Measurements from ENCODE around the gene DIP2C. TPM values are rescaled to one million over a fixed set of nuclear protein-coding genes. Genes with fewer than 3 reads are reported as not detected.

Gene DIP2C
- total RNA-seq, 1 donor from 2014 or later: 18.4 TPM

- H3K27ac ChIP-seq: no peak overlapping the region
- DNase-seq (ENCODE audit: extremely low spot score in 2 of 2): no peak
- TF ChIP-seq POLR2A (IDR thresholded peaks at IDR 0.05): no peak
- TF ChIP-seq CTCF (IDR thresholded peaks at IDR 0.05): no peak
- TF ChIP-seq POLR2AphosphoS5 (IDR thresholded peaks at IDR 0.05; ENCODE audit: insufficient read depth in 1 of 2, low read depth in 1 of 2): no peak
These were observed 60.1 kb downstream of the DIP2C start for GRCh38 chr10:629186-629998.

DNA sequence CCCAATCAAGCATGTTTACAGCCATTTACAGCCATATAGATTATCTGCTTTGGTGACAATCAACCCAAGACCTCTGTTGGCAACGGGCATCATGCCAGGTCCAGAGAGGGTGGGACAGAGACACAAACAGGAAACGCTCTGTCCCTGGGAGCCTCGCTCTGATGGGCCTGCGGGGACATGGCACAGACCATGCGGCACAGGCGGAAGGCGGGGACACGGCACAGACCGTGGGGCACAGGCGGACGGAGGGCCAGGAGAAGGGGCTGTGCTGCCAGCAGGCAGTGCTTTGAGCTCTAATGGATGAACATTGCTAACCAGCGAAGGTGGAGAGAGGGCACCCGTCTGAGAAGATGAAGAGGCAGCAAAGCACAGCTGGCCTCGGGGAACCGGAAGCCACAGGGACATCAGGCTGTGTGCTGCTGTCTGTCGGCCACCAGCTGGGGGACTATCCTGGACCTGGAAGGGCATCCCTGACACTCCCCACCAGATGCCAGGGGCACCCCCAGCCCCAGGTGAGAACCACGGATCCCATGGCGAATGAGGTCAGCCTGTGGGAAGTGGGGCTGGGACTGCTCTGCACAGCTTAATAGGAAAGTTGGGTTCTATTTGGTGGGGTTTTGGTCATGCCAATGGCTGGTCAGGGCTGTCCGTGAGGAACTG, 61.0 kb downstream of the DIP2C start:
- no peak for DNase-seq (ENCODE audit: extremely low spot score in 2 of 2)
- peaks cover 30% of the 10 kb centered on the region for H3K4me1 ChIP-seq
- H3K27me3 ChIP-seq: no peaks in the 10 kb centered on the region
- no peak for TF ChIP-seq CTCF (IDR thresholded peaks at IDR 0.05)
- no peak for TF ChIP-seq POLR2A (IDR thresholded peaks at IDR 0.05)
- TF ChIP-seq POLR2AphosphoS5 (IDR thresholded peaks at IDR 0.05; ENCODE audit: insufficient read depth in 1 of 2, low read depth in 1 of 2): no peak
- no peak overlapping the region for H3K27ac ChIP-seq
- no peaks in the 10 kb centered on the region for H3K36me3 ChIP-seq
- no peak overlapping the region for H3K4me3 ChIP-seq
- intact Hi-C loops (cut with DNase I): no loop called here
- H3K9me3 ChIP-seq: no peaks in the 10 kb centered on the region

More at GRCh38 chr10:629186-629998, 60.1 kb downstream of the DIP2C start:
- Histone ChIP-seq H3K27me3 (no peaks in the 10 kb centered on the region), H3K4me3 (no peak overlapping the region), H3K4me1 (peaks cover 21% of the 10 kb centered on the region), H3K36me3 (no peaks in the 10 kb centered on the region), H3K9me3 (no peaks in the 10 kb centered on the region)
- intact Hi-C loops (cut with DNase I): no loop called here

- no peaks in the 10 kb centered on the region for H3K27me3 ChIP-seq
- no peak overlapping the region for H3K27ac ChIP-seq
- H3K4me3 ChIP-seq: no peak overlapping the region
- intact Hi-C loops (cut with DNase I): loop anchor here (1.0 kb wide), 1 partner anchor 22 kb away; no protein-coding TSS in a partner anchor
- H3K36me3 ChIP-seq: no peaks in the 10 kb centered on the region
- H3K4me1 ChIP-seq: peaks cover 42% of the 10 kb centered on the region
- H3K9me3 ChIP-seq: no peaks in the 10 kb centered on the region
- TF ChIP-seq POLR2AphosphoS5 (IDR thresholded peaks at IDR 0.05; ENCODE audit: insufficient read depth in 1 of 2, low read depth in 1 of 2) (no peak), POLR2A (IDR thresholded peaks at IDR 0.05) (no peak), CTCF (IDR thresholded peaks at IDR 0.05) (no peak)
- DNase-seq (ENCODE audit: extremely low spot score in 2 of 2): no peak
These were observed 62.2 kb downstream of the DIP2C start for GRCh38 chr10:627032-627992.

GRCh38 chr10:625751-626711, 63.4 kb downstream of the DIP2C start:
- intact Hi-C loops (cut with DNase I): no loop called here
- Histone ChIP-seq H3K27me3 (no peaks in the 10 kb centered on the region), H3K4me3 (peak overlapping the region in 1 of 2 donors; percentile 18), H3K36me3 (no peaks in the 10 kb centered on the region), H3K9me3 (no peaks in the 10 kb centered on the region), H3K4me1 (peaks cover 43% of the 10 kb centered on the region), H3K27ac (peak overlapping the region; percentile 72)
- no peak for DNase-seq (ENCODE audit: extremely low spot score in 2 of 2)
- TF ChIP-seq CTCF (IDR thresholded peaks at IDR 0.05): no peak
- no peak for TF ChIP-seq POLR2AphosphoS5 (IDR thresholded peaks at IDR 0.05; ENCODE audit: insufficient read depth in 1 of 2, low read depth in 1 of 2)
- no peak for TF ChIP-seq POLR2A (IDR thresholded peaks at IDR 0.05)
